Karpas-422 (cell line): Measurements from ENCODE around the gene PANK4. TPM values are rescaled to one million over a fixed set of nuclear protein-coding genes. Genes with fewer than 3 reads are reported as not detected.

Source experiments
- DNase-seq: peaks from one replicate; pipeline ENCODE4 v3.0.0-alpha.2; 2015
- H2AFZ ChIP-seq: fragments of 200-600 bp; sonication (generic); 2 replicates; pipeline ENCODE4 v1.6.1; 2014; ENCODE audit warnings: antibody characterized with exemption, low read length, mixed read lengths
- H3K27ac ChIP-seq: fragments of 200-600 bp; sonication (generic); 2 replicates; pipeline ENCODE4 v1.5.1; 2014; ENCODE audit warnings: mild to moderate bottlenecking, low read length, moderate library complexity
- H3K27me3 ChIP-seq: fragments of 200-600 bp; sonication (generic); 2 replicates; pipeline ENCODE4 v1.6.1; 2014; ENCODE audit warnings: low read length, mixed read lengths
- H3K36me3 ChIP-seq: fragments of 200-600 bp; sonication (generic); 2 replicates; pipeline ENCODE4 v1.6.1; 2014; ENCODE audit warnings: low read length, mixed read lengths; ENCODE audit not compliant: insufficient read depth
- H3K4me1 ChIP-seq: fragments of 200-600 bp; sonication (generic); 2 replicates; pipeline ENCODE4 v1.6.1; 2014; ENCODE audit warnings: mild to moderate bottlenecking, low read length, mixed read lengths
- H3K4me2 ChIP-seq: fragments of 200-600 bp; sonication (generic); 2 replicates; pipeline ENCODE4 v1.6.1; 2014; ENCODE audit warnings: low read length, low read depth, mild to moderate bottlenecking; ENCODE audit not compliant: poor library complexity, severe bottlenecking
- H3K4me3 ChIP-seq: fragments of 200-600 bp; sonication (generic); 2 replicates; pipeline ENCODE4 v1.5.1; 2014; ENCODE audit warnings: mild to moderate bottlenecking, antibody characterized with exemption, low read length, mixed read lengths
- H3K79me2 ChIP-seq: fragments of 200-600 bp; sonication (generic); 2 replicates; pipeline ENCODE4 v1.6.1; 2014; ENCODE audit warnings: mild to moderate bottlenecking, low read length, mixed read lengths
- H3K9ac ChIP-seq: fragments of 200-600 bp; sonication (generic); 2 replicates; pipeline ENCODE4 v1.6.0; 2014; ENCODE audit warnings: low read length
- H3K9me2 ChIP-seq: fragments of 200-600 bp; sonication (generic), shearing (Covaris generic); replicated peaks from 2 replicates; pipeline ENCODE4 v1.6.0; 2014; ENCODE audit warnings: mild to moderate bottlenecking, low read length, moderate library complexity; ENCODE audit not compliant: insufficient read depth
- H3K9me3 ChIP-seq: fragments of 300-700, 200-600 bp; sonication (generic); 2 replicates; pipeline ENCODE4 v1.6.1; 2014; ENCODE audit warnings: low read length, mixed read lengths
- H4K20me1 ChIP-seq: fragments of 200-600 bp; sonication (generic); 2 replicates; pipeline ENCODE4 v1.6.1; 2014; ENCODE audit warnings: mild to moderate bottlenecking, antibody characterized with exemption, low read length, low read depth; ENCODE audit not compliant: insufficient read depth
- total RNA-seq: library from RNA; depleted of rRNA; stranded (reverse); fragments of >200 nt; shearing (Covaris generic); gene quantifications from 2 replicates; pipeline ENCODE4 v1.2.3, GENCODE V29; 2014; ENCODE audit warnings: low replicate concordance

PANK4 gene
- total RNA-seq, 1 experiment from 2014 or later, result 25.1 TPM

DNA sequence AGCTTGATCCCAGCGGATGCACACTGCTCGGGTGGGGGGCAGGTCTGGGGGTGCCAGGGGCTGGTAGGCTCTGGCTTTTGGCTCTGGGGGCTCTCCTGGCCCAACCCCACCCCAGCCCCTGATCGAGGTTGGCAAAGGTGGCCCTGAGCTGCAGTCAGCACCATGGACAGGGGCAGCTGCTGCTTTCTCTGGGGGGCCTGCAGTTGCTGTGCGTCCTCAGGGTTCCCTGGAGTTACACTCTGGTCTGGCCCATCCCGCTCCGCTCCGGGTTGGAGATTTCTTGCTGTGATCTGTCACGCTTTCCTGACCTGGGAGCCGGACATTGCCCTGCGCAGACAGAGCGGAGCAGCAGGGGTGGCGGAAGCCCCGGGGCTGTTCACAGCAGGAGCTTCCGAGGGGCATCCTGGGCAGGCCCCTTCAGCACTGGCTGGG, 58.3 kb downstream of the PANK4 start:
- Histone ChIP-seq H3K79me2 (no peaks in the 10 kb centered on the region), H3K4me3 (no peak overlapping the region), H3K9ac (no peak overlapping the region), H3K9me3 (no peaks in the 10 kb centered on the region), H4K20me1 (peaks cover 14% of the 10 kb centered on the region; the same call in 1 of the 2 replicates), H3K36me3 (no peaks in the 10 kb centered on the region), H3K4me2 (no peak overlapping the region), H3K27ac (no peak overlapping the region), H3K9me2 (no peaks in the 10 kb centered on the region), H2AFZ (no peak overlapping the region), H3K4me1 (peaks cover 8% of the 10 kb centered on the region), H3K27me3 (no peaks in the 10 kb centered on the region)
- peak; percentile 81 for DNase-seq

DNA sequence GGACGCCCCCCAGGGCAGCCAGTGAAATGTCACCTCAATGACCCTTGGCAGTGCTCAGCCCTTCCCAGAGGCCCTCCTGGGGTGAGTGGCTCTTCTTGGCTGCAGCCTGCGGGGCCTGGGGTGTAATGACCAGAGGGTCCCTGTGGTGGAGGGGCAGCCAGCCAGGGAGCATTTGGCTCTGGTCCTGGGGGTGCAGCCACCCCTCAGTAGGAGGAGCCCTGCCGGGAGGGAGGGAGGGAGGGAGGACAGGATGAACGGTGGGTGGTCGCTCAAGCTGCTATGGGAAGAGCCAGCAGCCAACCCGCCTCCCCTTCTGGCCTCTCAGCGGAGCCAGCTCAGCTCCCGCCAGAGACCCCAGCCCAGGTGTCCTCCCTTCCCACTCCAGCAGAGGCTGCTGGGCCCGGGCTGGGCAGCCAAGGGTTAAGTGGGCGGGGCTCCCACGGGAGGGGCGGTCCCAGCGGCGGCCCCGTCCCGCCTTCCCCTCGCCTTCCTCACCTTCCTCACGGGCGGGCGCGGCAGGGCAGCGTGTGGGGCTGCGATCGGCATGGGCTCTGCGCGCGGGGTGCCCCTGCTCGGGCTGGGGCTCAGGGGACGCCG, 59.3 kb downstream of the PANK4 start:
- DNase-seq, result peak; percentile 72
- H3K27me3 ChIP-seq, result no peaks in the 10 kb centered on the region
- no peak overlapping the region for H3K4me2 ChIP-seq
- no peaks in the 10 kb centered on the region for H3K36me3 ChIP-seq
- H3K4me3 ChIP-seq, result no peak overlapping the region
- no peaks in the 10 kb centered on the region for H3K79me2 ChIP-seq
- peaks cover 8% of the 10 kb centered on the region for H3K4me1 ChIP-seq
- H2AFZ ChIP-seq, result no peak overlapping the region
- H3K9me2 ChIP-seq, result no peaks in the 10 kb centered on the region
- no peak overlapping the region for H3K9ac ChIP-seq
- no peaks in the 10 kb centered on the region for H3K9me3 ChIP-seq
- peaks cover 14% of the 10 kb centered on the region; the same call in 1 of the 2 replicates for H4K20me1 ChIP-seq
- no peak overlapping the region for H3K27ac ChIP-seq

DNA sequence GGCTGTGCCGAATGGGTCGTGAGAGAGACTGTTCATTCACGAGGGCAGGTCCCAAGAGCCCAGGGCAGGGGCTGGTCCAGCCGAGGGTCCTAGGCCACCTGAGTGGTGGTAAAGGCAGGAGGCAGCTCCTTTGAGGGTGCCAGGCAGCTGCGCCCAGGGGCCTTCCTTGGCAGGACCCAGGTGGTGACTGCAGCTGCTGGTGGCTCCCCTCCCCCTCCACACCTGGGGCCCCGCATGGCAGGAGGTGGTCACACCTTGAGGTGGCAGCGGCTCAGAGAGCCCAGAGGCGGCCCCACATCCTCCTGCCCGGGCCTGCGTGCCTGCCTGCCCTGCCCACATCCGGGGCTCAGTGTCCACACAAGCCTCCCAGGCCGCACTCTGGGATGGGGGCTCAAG, 60.1 kb downstream of the PANK4 start:
- Histone ChIP-seq H3K36me3 (no peaks in the 10 kb centered on the region), H4K20me1 (peaks cover 14% of the 10 kb centered on the region; the same call in 1 of the 2 replicates), H3K4me1 (peaks cover 8% of the 10 kb centered on the region), H3K9me3 (no peaks in the 10 kb centered on the region), H3K79me2 (no peaks in the 10 kb centered on the region), H3K4me2 (no peak overlapping the region), H3K9me2 (no peaks in the 10 kb centered on the region), H3K27ac (no peak overlapping the region), H3K4me3 (no peak overlapping the region), H2AFZ (no peak overlapping the region), H3K9ac (no peak overlapping the region), H3K27me3 (no peaks in the 10 kb centered on the region)
- DNase-seq, result no peak

DNA sequence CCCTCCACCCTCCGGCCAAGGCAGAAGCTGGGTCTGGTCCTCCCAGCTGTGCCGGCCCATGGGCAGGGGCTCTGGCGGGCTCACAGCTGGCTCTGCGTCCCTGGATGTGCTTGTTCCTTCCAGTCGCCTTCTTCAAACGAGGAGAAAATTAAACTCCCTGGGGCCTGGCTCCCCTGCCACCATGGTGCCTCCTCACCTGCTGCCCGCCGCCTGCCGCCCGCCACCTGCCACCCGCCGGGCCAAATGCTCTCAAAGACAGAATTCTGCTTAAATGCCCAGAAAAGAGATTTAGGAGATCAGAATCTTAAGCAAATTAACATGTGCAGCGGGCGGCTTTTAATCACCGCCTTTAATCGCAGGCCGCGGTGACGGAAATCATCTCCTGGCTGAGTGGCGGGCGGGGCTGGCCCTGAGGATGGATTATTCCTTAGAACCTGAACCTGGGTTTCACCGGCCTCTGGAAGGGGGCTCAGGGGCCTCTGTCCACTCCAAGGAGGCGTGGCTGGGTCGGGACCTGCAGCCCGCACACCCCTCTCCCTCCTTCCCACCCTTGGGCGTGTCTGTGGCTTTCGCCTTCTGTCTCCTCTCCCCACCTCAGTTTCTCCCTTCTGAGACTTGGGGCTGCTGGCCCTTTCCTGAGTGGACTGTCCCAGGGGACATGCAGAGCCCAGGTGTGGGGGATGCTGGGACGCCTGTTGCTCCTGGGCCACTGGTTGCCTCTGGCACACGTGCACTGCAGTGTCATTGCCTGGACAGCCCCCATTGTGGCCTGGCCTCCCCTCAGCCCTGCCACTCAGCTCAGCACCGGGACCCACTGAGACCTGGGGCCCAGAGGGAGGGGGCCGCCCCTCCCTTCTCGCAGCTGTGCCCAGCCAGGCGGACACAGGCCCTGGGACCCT, 60.8 kb downstream of the PANK4 start:
- Histone ChIP-seq H3K4me1 (peaks cover 1% of the 10 kb centered on the region; the same call in 1 of the 2 replicates), H3K9ac (no peak overlapping the region), H3K9me3 (no peaks in the 10 kb centered on the region), H3K4me2 (no peak overlapping the region), H4K20me1 (peaks cover 14% of the 10 kb centered on the region; the same call in 1 of the 2 replicates), H3K4me3 (no peak overlapping the region), H3K9me2 (no peaks in the 10 kb centered on the region), H3K27me3 (no peaks in the 10 kb centered on the region), H3K27ac (no peak overlapping the region), H3K79me2 (no peaks in the 10 kb centered on the region), H2AFZ (no peak overlapping the region), H3K36me3 (no peaks in the 10 kb centered on the region)
- DNase-seq, result no peak

DNA sequence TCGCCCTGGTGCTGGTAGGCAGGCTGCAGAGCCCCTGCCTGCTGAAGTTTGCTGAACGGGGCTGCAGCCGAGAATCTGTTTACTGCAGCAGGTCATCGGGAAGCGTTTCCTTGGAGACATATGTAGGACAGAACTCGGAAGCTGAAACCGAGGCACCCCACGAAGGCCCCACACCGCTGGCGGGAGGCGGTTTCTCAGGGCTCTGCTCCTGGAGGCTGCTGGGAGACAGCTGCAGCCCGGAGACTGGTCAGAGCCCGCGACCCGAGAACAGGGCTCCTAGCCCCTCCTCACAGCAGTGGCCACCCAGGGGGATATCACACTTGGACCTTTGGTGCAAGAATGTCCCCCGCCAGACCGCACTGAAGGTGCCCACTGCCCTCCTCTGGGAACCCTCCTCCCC, 63.0 kb downstream of the PANK4 start:
- DNase-seq, result no peak
- H3K27me3 ChIP-seq, result no peaks in the 10 kb centered on the region
- no peak overlapping the region for H3K9ac ChIP-seq
- H3K9me3 ChIP-seq, result no peaks in the 10 kb centered on the region
- H3K27ac ChIP-seq, result no peak overlapping the region
- no peaks in the 10 kb centered on the region for H3K36me3 ChIP-seq
- no peaks in the 10 kb centered on the region for H3K9me2 ChIP-seq
- H4K20me1 ChIP-seq, result peaks cover 11% of the 10 kb centered on the region; the same call in 1 of the 2 replicates
- H3K4me3 ChIP-seq, result no peak overlapping the region
- H3K79me2 ChIP-seq, result no peaks in the 10 kb centered on the region
- H3K4me1 ChIP-seq, result no peaks in the 10 kb centered on the region
- H3K4me2 ChIP-seq, result no peak overlapping the region
- H2AFZ ChIP-seq, result no peak overlapping the region

DNA sequence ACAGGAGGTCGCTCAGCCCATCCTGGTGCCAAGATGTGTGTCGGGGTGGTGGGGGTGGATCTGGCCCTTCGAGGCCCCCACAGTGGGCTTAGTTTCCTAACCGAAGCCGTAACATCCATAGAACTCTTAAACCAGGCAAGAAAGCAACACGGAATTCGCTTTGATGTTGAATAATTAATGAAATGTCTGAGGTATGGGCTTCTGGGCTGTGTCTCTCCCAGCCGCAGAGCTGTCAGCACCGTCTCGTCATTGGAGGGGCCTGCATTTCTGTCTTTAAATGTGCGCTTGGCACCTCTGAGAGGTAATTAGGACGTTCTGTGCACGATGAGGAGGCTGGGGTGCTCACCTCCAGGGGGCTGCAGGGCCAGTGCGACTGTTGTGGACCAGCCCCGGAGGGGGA, 63.6 kb downstream of the PANK4 start:
- Histone ChIP-seq H3K36me3 (no peaks in the 10 kb centered on the region), H3K4me2 (no peak overlapping the region), H4K20me1 (peaks cover 12% of the 10 kb centered on the region; the same call in 1 of the 2 replicates), H3K27me3 (no peaks in the 10 kb centered on the region), H3K9me2 (no peaks in the 10 kb centered on the region), H3K9me3 (no peaks in the 10 kb centered on the region), H3K4me1 (no peaks in the 10 kb centered on the region), H3K9ac (no peak overlapping the region), H3K27ac (no peak overlapping the region), H3K4me3 (no peak overlapping the region), H3K79me2 (no peaks in the 10 kb centered on the region), H2AFZ (no peak overlapping the region)
- DNase-seq, result no peak

DNA sequence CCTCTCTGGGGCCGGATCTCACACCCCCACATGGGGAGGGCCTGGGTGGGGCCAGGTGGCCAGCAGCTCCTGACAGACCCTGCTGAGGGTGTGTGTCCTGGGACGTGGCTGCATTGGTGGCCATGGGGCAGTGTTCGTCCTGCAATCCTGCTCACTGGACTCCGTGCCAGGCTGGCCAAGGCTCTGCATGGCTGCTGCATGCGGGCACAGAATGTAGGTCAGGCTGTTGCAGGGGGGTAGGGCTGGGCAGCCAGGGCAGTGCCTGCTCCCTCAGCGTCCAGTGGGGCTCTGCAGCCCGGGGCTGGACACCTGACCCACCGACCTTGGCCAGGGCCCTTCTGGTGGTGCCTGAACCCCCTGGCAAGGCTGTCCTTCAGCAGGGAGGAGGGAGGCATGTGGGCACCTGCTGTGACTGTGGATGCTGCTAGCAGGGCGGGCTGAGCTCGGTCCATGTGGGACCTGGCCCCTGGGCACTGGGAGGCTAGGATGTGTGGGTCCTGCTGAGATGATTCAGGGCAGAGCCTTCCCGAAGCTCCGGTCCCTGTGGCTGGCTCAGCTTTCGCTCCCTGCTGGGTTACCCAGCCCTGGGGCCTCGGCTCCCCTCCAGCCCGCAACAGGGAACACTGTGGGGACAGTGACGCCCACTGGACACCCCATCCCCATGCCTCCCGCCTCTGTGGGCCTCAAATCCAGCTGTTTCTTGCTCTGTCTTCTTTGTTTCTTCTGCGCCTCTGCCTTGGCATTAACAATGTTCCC, 65.2 kb downstream of the PANK4 start:
- H3K36me3 ChIP-seq, result no peaks in the 10 kb centered on the region
- H3K9ac ChIP-seq, result no peak overlapping the region
- H3K27ac ChIP-seq, result no peak overlapping the region

DNA sequence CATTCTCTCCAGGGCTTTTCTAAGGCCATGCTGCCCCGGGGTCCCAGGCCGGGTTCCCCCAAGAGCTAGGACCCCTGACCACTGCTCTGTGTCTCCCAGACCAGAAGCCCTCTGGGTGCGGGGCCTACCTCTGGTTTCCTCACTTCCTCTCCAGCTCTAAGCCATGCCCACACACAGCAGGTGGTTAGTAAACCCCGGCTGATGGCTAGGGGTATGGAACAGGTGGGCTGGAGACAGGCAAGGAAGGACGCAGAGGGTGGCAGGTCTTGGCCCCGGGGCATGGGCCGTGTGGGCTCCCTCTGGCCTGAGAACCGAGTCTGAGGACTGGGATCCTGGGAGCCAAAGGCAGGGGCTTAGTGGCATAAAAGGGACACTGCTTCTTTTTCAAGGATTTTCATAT, 66.2 kb downstream of the PANK4 start:
- no peak overlapping the region for H3K4me2 ChIP-seq

More for the DNA sequence above, 65.2 kb downstream of the PANK4 start:
- Histone ChIP-seq H3K27me3 (no peaks in the 10 kb centered on the region), H3K4me3 (no peak overlapping the region), H3K9me2 (no peaks in the 10 kb centered on the region), H3K4me2 (no peak overlapping the region), H3K9me3 (no peaks in the 10 kb centered on the region), H3K4me1 (no peaks in the 10 kb centered on the region), H2AFZ (no peak overlapping the region), H3K79me2 (no peaks in the 10 kb centered on the region), H4K20me1 (peaks cover 15% of the 10 kb centered on the region; the same call in 1 of the 2 replicates)
- no peak for DNase-seq

More for the DNA sequence above, 66.2 kb downstream of the PANK4 start:
- DNase-seq, result no peak
- Histone ChIP-seq H4K20me1 (peaks cover 15% of the 10 kb centered on the region; the same call in 1 of the 2 replicates), H2AFZ (no peak overlapping the region), H3K79me2 (no peaks in the 10 kb centered on the region), H3K9me2 (no peaks in the 10 kb centered on the region), H3K27me3 (no peaks in the 10 kb centered on the region), H3K36me3 (no peaks in the 10 kb centered on the region), H3K4me1 (0 out of 2 replicates have a peak, but pooled peaks cover 2% of the 10 kb centered on the region), H3K4me3 (no peak overlapping the region), H3K9ac (no peak overlapping the region), H3K27ac (no peak overlapping the region), H3K9me3 (no peaks in the 10 kb centered on the region)
